ENCODE data around the gene FMC1. TPM values are rescaled to one million over a fixed set of nuclear protein-coding genes. Genes with fewer than 3 reads are reported as not detected.
A peak's percentile ranks its signal among the peaks of the same experiment; 100 is the strongest.

FMC1 gene
- total and polyA plus RNA-seq, 2 experiments from 2014 or later = 9.5 to 35.1 TPM

GRCh38 chr7:139340808-139341057, 404 bp upstream of the FMC1 start:
- Histone ChIP-seq H3K4me3 (peak overlapping the region; percentile 90), H3K9me3 (ENCODE audit: low read depth) (no peaks in the 10 kb centered on the region), H3K9ac (peak overlapping the region; percentile 98), H3K36me3 (ENCODE audit: low read depth) (no peaks in the 10 kb centered on the region), H3K4me2 (ENCODE audit: unreplicated experiment) (peak overlapping the region; percentile 99), H3K27ac (peak overlapping the region; percentile 99), H3F3A (ENCODE audit: insufficient read depth) (peaks cover 18% of the 10 kb centered on the region), H3K27me3 (replicated peaks; ENCODE audit: insufficient read depth) (no peaks in the 10 kb centered on the region), H3K9me2 (ENCODE audit: insufficient read depth) (no peaks in the 10 kb centered on the region), H3K4me1 (ENCODE audit: insufficient read depth) (0 out of 2 replicates have a peak, but pooled peaks cover 6% of the 10 kb centered on the region), H3K79me2 (ENCODE audit: insufficient read depth) (peaks cover 25% of the 10 kb centered on the region), H2AFZ (peak overlapping the region; percentile 98), H4K20me1 (ENCODE audit: insufficient read depth) (no peaks in the 10 kb centered on the region)
- 0 to 1% methylated on average over 9 of the region's 9 CpGs for WGBS, 2 experiments (ENCODE audit: low coverage in 1 of 2, low lambda C conversion rate in 2 of 2, missing lambda C conversion rate in 2 of 2)
- TF ChIP-seq EZH2 (IDR thresholded peaks at IDR 0.05; ENCODE audit: insufficient read depth, poor library complexity, severe bottlenecking) (no peak), EZH2phosphoT487 (IDR thresholded peaks at IDR 0.05; ENCODE audit: insufficient read depth, low read depth) (no peak)
- no peak for DNase-seq
- in situ Hi-C loops (cut with MboI) = no loop called here

- DNase-seq = no peak
- Histone ChIP-seq H3K4me1 (ENCODE audit: insufficient read depth) (0 out of 2 replicates have a peak, but pooled peaks cover 6% of the 10 kb centered on the region), H3F3A (ENCODE audit: insufficient read depth) (peaks cover 18% of the 10 kb centered on the region), H3K27me3 (replicated peaks; ENCODE audit: insufficient read depth) (no peaks in the 10 kb centered on the region), H3K9ac (peak overlapping the region; percentile 98), H3K79me2 (ENCODE audit: insufficient read depth) (peaks cover 25% of the 10 kb centered on the region), H3K36me3 (ENCODE audit: low read depth) (peaks cover 4% of the 10 kb centered on the region; the same call in 1 of the 2 replicates), H4K20me1 (ENCODE audit: insufficient read depth) (no peaks in the 10 kb centered on the region), H3K9me2 (ENCODE audit: insufficient read depth) (no peaks in the 10 kb centered on the region), H3K9me3 (ENCODE audit: low read depth) (no peaks in the 10 kb centered on the region), H3K4me3 (peak overlapping the region; percentile 90), H2AFZ (peak overlapping the region; percentile 98), H3K4me2 (ENCODE audit: unreplicated experiment) (peak overlapping the region; percentile 99), H3K27ac (peak overlapping the region; percentile 99)
- whole genome bisulfite sequencing, 2 experiments (ENCODE audit: low coverage in 1 of 2, low lambda C conversion rate in 2 of 2, missing lambda C conversion rate in 2 of 2) = 1 to 6% methylated on average over 9 of the region's 9 CpGs
- TF ChIP-seq EZH2phosphoT487 (IDR thresholded peaks at IDR 0.05; ENCODE audit: insufficient read depth, low read depth) = no peak
- no peak for TF ChIP-seq EZH2 (IDR thresholded peaks at IDR 0.05; ENCODE audit: insufficient read depth, poor library complexity, severe bottlenecking)
- in situ Hi-C loops (cut with MboI) = no loop called here
These were observed 664 bp downstream of the FMC1 start for GRCh38 chr7:139341776-139342226.

GRCh38 chr7:139345042-139345441, 3.9 kb downstream of the FMC1 start:
- H3K4me3 ChIP-seq = no peak overlapping the region
- peaks cover 4% of the 10 kb centered on the region; the same call in 1 of the 2 replicates for H3K36me3 ChIP-seq (ENCODE audit: low read depth)
- H3K9me3 ChIP-seq (ENCODE audit: low read depth) = no peaks in the 10 kb centered on the region
- peaks cover 5% of the 10 kb centered on the region; the same call in 1 of the 2 replicates for H3F3A ChIP-seq (ENCODE audit: insufficient read depth)
- no peak overlapping the region for H3K9ac ChIP-seq
- no peak for DNase-seq
- 94 to 96% methylated on average over 1 of the region's 1 CpG for WGBS, 2 experiments (ENCODE audit: low coverage in 1 of 2, low lambda C conversion rate in 2 of 2, missing lambda C conversion rate in 2 of 2)
- H3K4me2 ChIP-seq (ENCODE audit: unreplicated experiment) = no peak overlapping the region
- 0 out of 2 replicates have a peak, but pooled peaks cover 6% of the 10 kb centered on the region for H3K4me1 ChIP-seq (ENCODE audit: insufficient read depth)
- TF ChIP-seq EZH2phosphoT487 (IDR thresholded peaks at IDR 0.05; ENCODE audit: insufficient read depth, low read depth) (no peak), EZH2 (IDR thresholded peaks at IDR 0.05; ENCODE audit: insufficient read depth, poor library complexity, severe bottlenecking) (no peak)
- in situ Hi-C loops (cut with MboI) = no loop called here
- no peaks in the 10 kb centered on the region for H4K20me1 ChIP-seq (ENCODE audit: insufficient read depth)
- H3K27ac ChIP-seq = no peak overlapping the region
- peaks cover 25% of the 10 kb centered on the region for H3K79me2 ChIP-seq (ENCODE audit: insufficient read depth)
- no peak overlapping the region for H2AFZ ChIP-seq
- H3K27me3 ChIP-seq (replicated peaks; ENCODE audit: insufficient read depth) = no peaks in the 10 kb centered on the region
- H3K9me2 ChIP-seq (ENCODE audit: insufficient read depth) = no peaks in the 10 kb centered on the region

- TF ChIP-seq EZH2 (IDR thresholded peaks at IDR 0.05; ENCODE audit: insufficient read depth, poor library complexity, severe bottlenecking) (no peak), EZH2phosphoT487 (IDR thresholded peaks at IDR 0.05; ENCODE audit: insufficient read depth, low read depth) (no peak)
- Histone ChIP-seq H2AFZ (no peak overlapping the region), H3K9me2 (ENCODE audit: insufficient read depth) (no peaks in the 10 kb centered on the region), H3K79me2 (ENCODE audit: insufficient read depth) (no peaks in the 10 kb centered on the region; the same call in 1 of the 2 replicates), H3K4me3 (no peak overlapping the region), H3K27me3 (replicated peaks; ENCODE audit: insufficient read depth) (no peaks in the 10 kb centered on the region), H3K4me2 (ENCODE audit: unreplicated experiment) (no peak overlapping the region), H3K27ac (no peak overlapping the region), H3K9me3 (ENCODE audit: low read depth) (no peaks in the 10 kb centered on the region), H4K20me1 (ENCODE audit: insufficient read depth) (no peaks in the 10 kb centered on the region), H3K9ac (no peak overlapping the region), H3K36me3 (ENCODE audit: low read depth) (peaks cover 4% of the 10 kb centered on the region; the same call in 1 of the 2 replicates), H3K4me1 (ENCODE audit: insufficient read depth) (no peaks in the 10 kb centered on the region), H3F3A (ENCODE audit: insufficient read depth) (no peaks in the 10 kb centered on the region; the same call in 1 of the 2 replicates)
- DNase-seq = no peak
- in situ Hi-C loops (cut with MboI) = no loop called here
- WGBS, 2 experiments (ENCODE audit: low coverage in 1 of 2, low lambda C conversion rate in 2 of 2, missing lambda C conversion rate in 2 of 2) = 98% methylated on average over 2 of the region's 2 CpGs
These were observed 9.9 kb downstream of the FMC1 start for GRCh38 chr7:139351027-139351426.

Data from GM23248 (cell line).